Measurements from ENCODE around the gene PHKG2. TPM values are rescaled to one million over a fixed set of nuclear protein-coding genes. Genes with fewer than 3 reads are reported as not detected.

Gene PHKG2
- total RNA-seq, 1 donor from 2014 or later = 26.0 TPM

DNA sequence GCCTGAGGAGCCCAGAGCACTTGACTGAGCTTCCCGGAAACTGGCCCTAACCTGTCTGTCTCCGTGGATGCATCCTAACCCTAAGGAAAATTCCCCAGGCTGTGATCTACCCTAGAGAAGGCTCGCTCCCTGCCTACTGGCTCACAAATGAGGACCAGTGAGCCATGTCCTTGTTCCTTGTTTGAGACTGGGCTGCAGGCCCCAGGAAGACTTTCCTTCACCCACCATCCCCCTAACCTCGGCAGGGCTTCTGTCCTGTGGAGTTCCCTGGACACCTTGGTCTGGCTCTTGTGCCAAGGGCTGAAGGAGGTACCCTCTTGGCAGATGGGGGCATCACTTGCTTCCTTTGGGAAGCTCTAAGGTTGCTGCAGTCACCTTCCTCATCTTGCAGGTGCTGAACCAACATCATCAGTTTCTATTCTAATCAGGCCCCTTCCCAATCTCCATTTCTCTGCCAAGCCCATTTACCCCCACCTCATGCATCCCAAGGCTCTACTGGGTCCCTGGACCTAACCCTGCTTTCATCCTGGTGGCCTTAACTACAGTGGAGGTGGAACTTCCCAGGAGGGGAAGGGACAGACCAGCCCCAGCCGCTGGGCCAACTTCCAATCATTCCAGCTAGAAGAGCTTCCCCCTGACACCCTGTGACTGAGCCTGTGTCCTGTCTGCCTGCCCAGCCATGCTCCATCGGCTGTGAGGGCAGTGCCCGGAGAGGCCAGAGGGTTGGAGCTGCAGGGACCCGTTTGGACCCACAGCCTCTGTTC lies 26.3 kb downstream of the PHKG2 start:
- no peaks in the 10 kb centered on the region for H3K9me3 ChIP-seq
- peaks cover 20% of the 10 kb centered on the region for H3K4me1 ChIP-seq
- ATAC-seq (peak; percentile 0), DNase-seq (no peak)
- peaks cover 48% of the 10 kb centered on the region for H3K36me3 ChIP-seq
- H3K27me3 ChIP-seq = no peaks in the 10 kb centered on the region
- intact Hi-C loops (cut with DNase I) = no loop called here
- TF ChIP-seq, protein P1, sequence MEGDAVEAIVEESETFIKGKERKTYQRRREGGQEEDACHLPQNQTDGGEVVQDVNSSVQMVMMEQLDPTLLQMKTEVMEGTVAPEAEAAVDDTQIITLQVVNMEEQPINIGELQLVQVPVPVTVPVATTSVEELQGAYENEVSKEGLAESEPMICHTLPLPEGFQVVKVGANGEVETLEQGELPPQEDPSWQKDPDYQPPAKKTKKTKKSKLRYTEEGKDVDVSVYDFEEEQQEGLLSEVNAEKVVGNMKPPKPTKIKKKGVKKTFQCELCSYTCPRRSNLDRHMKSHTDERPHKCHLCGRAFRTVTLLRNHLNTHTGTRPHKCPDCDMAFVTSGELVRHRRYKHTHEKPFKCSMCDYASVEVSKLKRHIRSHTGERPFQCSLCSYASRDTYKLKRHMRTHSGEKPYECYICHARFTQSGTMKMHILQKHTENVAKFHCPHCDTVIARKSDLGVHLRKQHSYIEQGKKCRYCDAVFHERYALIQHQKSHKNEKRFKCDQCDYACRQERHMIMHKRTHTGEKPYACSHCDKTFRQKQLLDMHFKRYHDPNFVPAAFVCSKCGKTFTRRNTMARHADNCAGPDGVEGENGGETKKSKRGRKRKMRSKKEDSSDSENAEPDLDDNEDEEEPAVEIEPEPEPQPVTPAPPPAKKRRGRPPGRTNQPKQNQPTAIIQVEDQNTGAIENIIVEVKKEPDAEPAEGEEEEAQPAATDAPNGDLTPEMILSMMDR (IDR thresholded peaks at IDR 0.05) = no peak
- peak overlapping the region; percentile 84 for H3K4me3 ChIP-seq
- peak overlapping the region; percentile 90 for H3K27ac ChIP-seq

DNA sequence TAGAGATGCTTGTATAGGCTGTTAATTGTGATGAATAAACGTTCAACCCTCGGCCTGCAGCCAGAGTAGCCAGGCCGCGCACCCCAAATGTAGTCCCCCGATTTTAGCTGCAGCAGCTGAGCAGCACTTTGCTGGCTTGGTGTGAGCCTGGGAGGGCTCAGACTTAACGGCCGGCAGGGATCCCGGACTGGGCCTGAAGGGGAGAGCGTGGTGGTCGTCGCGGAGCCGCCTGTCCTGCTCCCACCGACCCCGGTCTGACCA lies 26.8 kb downstream of the PHKG2 start:
- Histone ChIP-seq H3K4me3 (peak overlapping the region; percentile 84), H3K9me3 (no peaks in the 10 kb centered on the region), H3K4me1 (peaks cover 20% of the 10 kb centered on the region), H3K36me3 (peaks cover 43% of the 10 kb centered on the region), H3K27ac (peak overlapping the region; percentile 90), H3K27me3 (no peaks in the 10 kb centered on the region)
- DNase-seq = no peak
- no peak for ATAC-seq
- intact Hi-C loops (cut with DNase I) = no loop called here
- TF ChIP-seq, protein P1 (IDR thresholded peaks at IDR 0.05) = no peak

DNA sequence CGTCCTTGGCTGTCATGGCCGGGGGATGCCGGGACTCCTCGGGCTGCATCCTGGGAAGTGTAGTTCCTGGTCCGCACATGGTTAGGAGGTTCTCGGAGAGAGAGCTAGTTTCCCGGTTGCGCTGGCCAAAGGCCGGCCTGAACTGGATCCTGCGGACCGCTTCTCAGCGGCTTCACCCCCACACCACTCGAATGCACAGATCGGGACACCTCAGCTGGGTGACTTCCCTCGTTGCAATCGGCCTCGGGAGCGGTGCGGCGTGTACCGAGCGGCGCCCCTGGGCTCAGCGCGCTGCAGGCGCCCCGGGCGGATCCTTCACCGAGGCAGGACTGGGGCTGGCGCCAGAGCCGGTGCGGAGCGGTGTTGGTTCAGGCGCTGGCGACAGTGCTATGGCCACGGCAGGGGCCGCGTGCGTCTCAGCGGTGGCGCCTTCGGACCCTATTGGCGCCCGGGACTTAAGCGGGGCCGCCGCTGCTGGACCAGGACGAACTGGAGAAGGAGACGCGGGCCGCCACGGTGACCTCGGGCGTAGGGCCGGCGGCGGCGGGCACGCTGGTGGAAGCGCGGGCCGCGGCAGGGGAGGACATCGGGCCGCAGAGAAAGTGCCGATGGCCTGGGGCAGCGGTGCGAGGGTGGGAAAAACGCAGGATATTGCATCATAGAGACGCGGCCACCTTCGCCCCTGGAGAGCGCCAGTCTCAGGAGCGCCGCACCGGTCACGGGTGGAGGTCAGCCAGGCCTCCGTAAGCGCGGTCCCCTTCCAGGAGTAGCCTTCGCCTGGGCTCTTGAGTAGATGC lies 27.4 kb downstream of the PHKG2 start:
- DNase-seq (peak; percentile 91), ATAC-seq (peak; percentile 92)
- intact Hi-C loops (cut with DNase I) = no loop called here
- Histone ChIP-seq H3K9me3 (no peaks in the 10 kb centered on the region), H3K4me1 (peaks cover 20% of the 10 kb centered on the region), H3K4me3 (peak overlapping the region; percentile 84), H3K27me3 (no peaks in the 10 kb centered on the region), H3K36me3 (peaks cover 38% of the 10 kb centered on the region), H3K27ac (peak overlapping the region; percentile 90)
- TF ChIP-seq, protein P1 (IDR thresholded peaks at IDR 0.05) = no peak

DNA sequence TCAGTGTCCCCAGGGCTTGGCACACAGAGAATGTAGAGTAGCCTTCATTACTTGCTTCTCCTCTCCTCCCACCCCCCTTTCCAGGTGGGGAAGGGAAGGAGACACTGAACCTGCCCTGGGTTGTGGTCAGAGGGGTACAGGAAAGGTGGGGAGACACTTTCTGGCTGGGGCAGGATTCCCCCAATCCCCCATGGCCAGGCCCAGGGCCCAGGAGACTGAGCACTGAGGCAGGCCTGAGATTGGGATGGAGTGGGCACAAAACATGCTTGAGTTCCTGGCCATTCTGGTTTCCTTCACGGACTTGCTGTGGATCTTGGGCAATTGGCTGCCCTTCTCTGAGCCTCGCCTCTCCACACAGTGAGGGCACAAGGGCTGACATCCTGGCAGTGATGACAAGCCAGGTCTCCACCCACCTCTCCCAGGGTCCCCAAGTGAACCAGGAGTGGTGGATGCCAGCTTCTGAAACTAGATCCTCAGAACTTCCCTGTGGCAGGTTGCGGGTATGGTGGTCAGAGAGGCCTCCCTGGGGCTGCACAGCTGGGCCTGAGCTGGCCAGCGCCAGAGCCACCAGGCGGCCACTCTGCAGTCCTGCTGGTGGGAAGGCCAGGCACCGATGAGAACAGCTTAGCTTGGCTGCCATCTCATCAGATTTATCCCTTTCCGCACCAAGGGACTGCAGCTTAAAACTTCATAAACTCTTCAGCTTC lies 29.5 kb downstream of the PHKG2 start:
- H3K4me1 ChIP-seq = peaks cover 20% of the 10 kb centered on the region
- no peak overlapping the region for H3K27ac ChIP-seq
- no peaks in the 10 kb centered on the region for H3K27me3 ChIP-seq
- TF ChIP-seq, protein P1 (IDR thresholded peaks at IDR 0.05) = no peak
- H3K4me3 ChIP-seq = no peak overlapping the region
- intact Hi-C loops (cut with DNase I) = no loop called here
- ATAC-seq = no peak
- no peak for DNase-seq
- no peaks in the 10 kb centered on the region for H3K9me3 ChIP-seq
- H3K36me3 ChIP-seq = peaks cover 29% of the 10 kb centered on the region

DNA sequence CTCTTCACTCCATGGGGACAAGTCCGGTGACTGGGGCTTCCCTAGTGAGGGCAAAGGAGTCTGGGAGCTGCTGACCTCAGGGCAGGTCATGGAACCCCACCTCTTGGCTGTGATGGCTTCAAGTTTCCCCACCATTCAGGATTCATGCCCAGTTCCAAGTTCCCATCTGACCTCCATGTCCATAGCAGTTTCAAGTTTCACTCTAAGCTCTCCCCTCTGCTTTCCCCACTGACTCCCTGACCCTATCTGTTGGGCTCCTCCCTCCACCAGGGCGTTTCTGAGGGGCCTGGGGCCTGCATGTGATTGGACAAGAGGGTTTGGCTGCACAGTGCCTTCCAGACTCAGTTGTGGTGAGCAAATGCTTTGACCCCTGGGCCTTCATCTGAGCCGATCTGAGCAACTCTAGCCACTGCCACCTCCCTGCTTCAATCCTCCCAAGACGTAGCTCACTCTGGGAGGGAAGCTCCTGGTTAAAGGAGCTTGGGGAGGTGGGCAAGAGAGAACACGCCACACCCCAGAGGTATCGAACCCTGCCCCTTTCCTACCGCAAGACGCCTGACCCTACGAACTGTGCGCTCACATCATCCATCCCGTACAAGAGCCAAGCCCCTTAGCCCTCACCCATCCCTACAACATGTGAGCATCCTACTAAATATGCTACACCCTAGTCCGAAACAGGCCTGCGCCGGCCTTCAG lies 30.5 kb downstream of the PHKG2 start:
- H3K4me1 ChIP-seq = peaks cover 20% of the 10 kb centered on the region
- no peaks in the 10 kb centered on the region for H3K9me3 ChIP-seq
- H3K27ac ChIP-seq = no peak overlapping the region
- ATAC-seq (no peak), DNase-seq (no peak)
- peaks cover 24% of the 10 kb centered on the region for H3K36me3 ChIP-seq
- no peaks in the 10 kb centered on the region for H3K27me3 ChIP-seq
- TF ChIP-seq, protein P1 (IDR thresholded peaks at IDR 0.05) = no peak
- H3K4me3 ChIP-seq = no peak overlapping the region
- intact Hi-C loops (cut with DNase I) = no loop called here

Data from upper lobe of right lung (tissue), 1 donor.